Small intestine (tissue), 7 donors: ENCODE results near the gene SPTBN5. TPM values are rescaled to one million over a fixed set of nuclear protein-coding genes. Genes with fewer than 3 reads are reported as not detected.

Source experiments
- DNase-seq, 2 donors: peaks; one replicate each; pipeline versions ENCODE4 v3.0.0 to v3.0.0-alpha.2; 2013
- FAIRE-seq: peaks from 2 replicates; lab custom pipeline; 2012; peaks lifted over from hg19 to GRCh38; lab: Jason Lieb, UNC
- H3K27ac ChIP-seq, 3 donors: one replicate each; pipeline ENCODE4 v1.5.1; 2013; ENCODE audit warnings: low read length in 2 of 3, mild to moderate bottlenecking in 2 of 3, control low read depth in 1 of 3, inconsistent platforms in 1 of 3, low read depth in 1 of 3, moderate library complexity in 1 of 3
- H3K27me3 ChIP-seq, 3 donors: one replicate each; pipeline ENCODE4 v1.6.1; 2013; ENCODE audit warnings: low read length in 3 of 3, inconsistent platforms in 1 of 3; ENCODE audit not compliant: control insufficient read depth in 3 of 3, insufficient read depth in 3 of 3
- H3K36me3 ChIP-seq, 3 donors: one replicate each; pipeline ENCODE4 v1.6.1; 2013; ENCODE audit warnings: low read length in 3 of 3, inconsistent platforms in 1 of 3, low read depth in 1 of 3, mild to moderate bottlenecking in 1 of 3, moderate library complexity in 1 of 3; ENCODE audit not compliant: control insufficient read depth in 3 of 3, insufficient read depth in 2 of 3
- H3K4me1 ChIP-seq, 3 donors: one replicate each; pipeline ENCODE4 v1.6.1; 2013; ENCODE audit warnings: low read length in 2 of 3, inconsistent platforms in 1 of 3, low read depth in 1 of 3, mild to moderate bottlenecking in 1 of 3, moderate library complexity in 1 of 3; ENCODE audit not compliant: control insufficient read depth in 3 of 3, insufficient read depth in 2 of 3
- H3K4me3 ChIP-seq, 3 donors: one replicate each; pipeline ENCODE4 v1.5.1; 2013; ENCODE audit warnings: low read length in 3 of 3, control low read depth in 1 of 3, inconsistent platforms in 1 of 3, low read depth in 1 of 3, mild to moderate bottlenecking in 1 of 3, moderate library complexity in 1 of 3
- H3K9me3 ChIP-seq, 2 donors: one replicate each; pipeline ENCODE4 v1.6.1; 2013; ENCODE audit warnings: low read depth in 1 of 2, low read length in 1 of 2; ENCODE audit not compliant: control insufficient read depth in 2 of 2, insufficient read depth in 1 of 2
- WGBS, 3 donors: extraction: QIAGEN DNeasy Blood & Tissue Kit; methylation state at CpG; one replicate each; pipeline ENCODE4 v1.1.7; 2013; 5-methylcytosine and 5-hydroxymethylcytosine counted together
- polyA plus RNA-seq, 4 donors: library from polyadenylated mRNA; stranded (reverse) in 3 of 4; unstranded in 1 of 4; fragments of 200-250 nt in 3 of 4; fragments of 120-200 nt in 1 of 4; gene quantifications; one replicate each; pipeline versions ENCODE4 v1.2.1 to v1.2.3, GENCODE V29; 2013
- donor health status: healthy with polysubstance abuse.
- donor health status: control.
- donor health status: control.
- donor health status: Bipolar disorder and iron deficiency.
- donor health status: healthy.

Gene SPTBN5
- polyA plus RNA-seq, 4 donors: 0.45 to 1.6 (median 0.57) TPM

DNA sequence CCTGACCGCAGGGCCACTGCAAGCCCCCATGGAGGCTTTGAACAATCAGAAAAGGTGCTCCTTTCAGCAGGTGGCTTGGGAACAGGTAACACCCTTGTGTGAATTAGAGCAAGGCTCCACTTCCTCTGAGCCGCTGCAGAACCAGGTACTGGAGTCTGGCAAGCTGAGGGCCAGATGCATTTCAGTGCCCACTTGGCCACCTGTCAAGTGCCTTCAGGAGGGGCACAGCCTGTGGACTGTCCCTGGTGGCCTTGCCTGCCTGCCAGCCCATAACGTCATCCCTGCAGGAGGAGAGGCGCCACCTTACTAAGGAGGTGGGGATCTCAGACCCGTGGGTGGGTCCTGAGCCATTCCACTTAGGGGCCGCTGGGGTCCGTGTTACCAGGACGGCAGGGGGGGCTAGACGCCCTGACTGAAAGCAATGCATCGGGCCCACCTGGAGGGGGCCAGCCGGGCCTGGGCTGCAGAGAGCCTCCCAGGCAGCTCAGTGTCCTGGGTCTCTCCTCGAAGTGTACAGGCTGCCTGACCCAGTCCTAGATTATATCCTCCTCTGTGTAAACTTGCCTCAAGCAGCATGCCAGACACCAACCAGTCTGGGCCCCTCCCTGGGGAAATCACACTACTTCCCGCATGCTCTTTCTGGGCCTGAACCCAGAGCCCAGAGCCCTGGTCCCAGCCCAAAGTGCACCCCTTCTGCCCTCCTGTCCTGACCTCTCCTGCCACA, 16.1 kb downstream of the SPTBN5 start:
- Histone ChIP-seq H3K4me1 (peaks cover 0 to 5% (median 3%) of the 10 kb centered on the region in 3 donors), H3K27me3 (peaks cover 0 to 16% (median 0%) of the 10 kb centered on the region in 3 donors), H3K4me3 (no peak overlapping the region), H3K9me3 (no peaks in the 10 kb centered on the region), H3K36me3 (peaks cover 0 to under 1% (median 0%) of the 10 kb centered on the region in 3 donors), H3K27ac (no peak overlapping the region)
- no peak for DNase-seq
- FAIRE-seq: no peak
- WGBS, 3 donors: 82 to 89% (median 87%) methylated on average over 13 of the region's 13 CpGs

DNA sequence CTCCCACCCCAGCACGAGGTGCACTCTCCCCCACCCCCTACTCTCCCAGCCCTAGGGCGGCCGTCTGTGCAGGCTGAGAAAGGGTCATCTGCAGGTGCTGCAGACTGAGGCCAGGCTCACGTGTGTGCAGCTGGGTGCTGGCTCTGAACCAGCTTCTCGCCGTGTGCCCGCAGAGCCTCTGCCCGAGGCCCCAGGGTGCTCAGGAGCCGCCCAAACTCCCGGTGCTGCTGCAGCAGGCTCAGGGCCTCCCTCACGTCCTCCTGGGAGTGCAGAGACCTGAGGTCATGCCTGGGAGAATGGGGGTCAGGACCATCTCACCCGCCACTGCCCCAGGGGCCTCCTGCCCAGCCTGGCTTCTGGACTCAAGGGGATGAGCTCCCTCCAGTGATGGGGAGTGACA, 17.2 kb downstream of the SPTBN5 start:
- FAIRE-seq (no peak), DNase-seq (no peak)
- H3K4me1 ChIP-seq: no peaks in the 10 kb centered on the region
- no peaks in the 10 kb centered on the region for H3K36me3 ChIP-seq
- 20 to 60% (median 45%) methylated on average over 10 to 12 of the region's 12 CpGs for WGBS, 3 donors
- no peak overlapping the region for H3K27ac ChIP-seq
- H3K4me3 ChIP-seq: no peak overlapping the region
- H3K27me3 ChIP-seq: peaks cover 0 to 10% (median 0%) of the 10 kb centered on the region in 3 donors
- no peaks in the 10 kb centered on the region for H3K9me3 ChIP-seq

DNA sequence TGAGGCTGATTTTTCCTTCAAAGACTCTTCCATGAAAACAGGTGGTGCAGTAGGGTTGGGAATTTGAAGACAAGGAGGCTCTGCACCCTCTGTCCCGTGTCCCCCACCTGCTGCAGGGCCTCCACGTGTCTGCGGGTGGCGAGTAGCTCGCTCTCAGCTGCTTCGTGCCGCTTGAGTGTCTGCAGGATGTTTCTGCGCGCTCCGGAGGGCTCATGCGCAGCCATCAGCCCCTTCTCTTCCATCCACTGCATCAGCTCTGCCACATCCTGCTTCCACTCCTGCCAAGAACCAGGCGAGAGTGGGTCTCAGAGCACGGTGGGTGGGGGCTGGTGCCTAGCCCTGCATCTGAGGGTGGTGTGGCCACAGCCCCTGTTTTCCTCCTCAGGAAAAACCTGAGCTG, 17.8 kb downstream of the SPTBN5 start:
- Histone ChIP-seq H3K4me1 (no peaks in the 10 kb centered on the region), H3K4me3 (no peak overlapping the region), H3K9me3 (no peaks in the 10 kb centered on the region), H3K27ac (no peak overlapping the region), H3K27me3 (peaks cover 0 to 4% (median 0%) of the 10 kb centered on the region in 3 donors), H3K36me3 (no peaks in the 10 kb centered on the region)
- DNase-seq: no peak
- 79 to 93% (median 85%) methylated on average over 11 to 13 of the region's 13 CpGs for WGBS, 3 donors
- no peak for FAIRE-seq

DNA sequence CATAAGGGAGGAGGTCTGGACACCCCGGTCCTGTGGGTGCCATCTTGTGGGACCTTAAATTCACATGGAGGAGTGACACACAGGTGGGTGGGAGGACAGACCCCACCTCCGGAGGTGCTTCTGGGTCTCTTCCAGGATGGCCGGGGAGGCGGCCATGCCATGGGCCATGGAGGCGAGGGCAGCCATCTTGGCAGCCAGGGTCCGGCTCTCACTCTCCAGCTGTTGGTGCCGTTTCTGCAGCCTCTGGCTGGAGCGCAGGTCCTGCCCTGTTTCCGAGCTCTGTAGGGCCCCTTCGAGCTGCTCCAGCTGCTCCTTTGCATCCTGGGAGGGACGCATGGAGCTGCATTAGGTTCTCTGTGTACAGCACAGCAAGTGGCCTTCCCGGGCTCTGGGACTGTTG, 19.1 kb downstream of the SPTBN5 start:
- no peak for DNase-seq
- no peak for FAIRE-seq
- no peak overlapping the region for H3K4me3 ChIP-seq
- no peaks in the 10 kb centered on the region for H3K4me1 ChIP-seq
- 82 to 98% (median 89%) methylated on average over 9 to 12 of the region's 12 CpGs for WGBS, 3 donors
- H3K9me3 ChIP-seq: no peaks in the 10 kb centered on the region
- H3K27ac ChIP-seq: no peak overlapping the region
- no peaks in the 10 kb centered on the region for H3K27me3 ChIP-seq
- H3K36me3 ChIP-seq: no peaks in the 10 kb centered on the region

DNA sequence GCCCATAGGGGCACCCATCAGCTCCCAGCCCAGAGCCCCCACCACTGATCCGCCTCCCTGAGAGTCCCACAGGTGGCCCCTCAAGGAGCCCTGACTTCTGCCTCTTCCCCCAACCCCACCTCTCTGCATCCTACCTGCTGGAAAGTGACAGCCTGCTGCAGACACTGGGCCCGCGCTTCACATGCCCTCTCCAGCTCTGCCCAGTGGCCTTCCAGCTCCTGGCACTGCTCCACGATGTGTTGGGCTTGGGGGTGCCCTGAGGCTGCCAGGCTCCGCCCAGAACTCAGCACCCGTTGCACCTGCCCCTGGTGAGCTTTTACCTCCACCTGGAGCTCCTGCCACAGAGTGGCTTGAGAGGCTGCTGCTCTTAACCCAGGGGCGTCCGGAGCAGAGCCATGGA, 20.1 kb downstream of the SPTBN5 start:
- FAIRE-seq: no peak
- H3K36me3 ChIP-seq: no peaks in the 10 kb centered on the region

DNA sequence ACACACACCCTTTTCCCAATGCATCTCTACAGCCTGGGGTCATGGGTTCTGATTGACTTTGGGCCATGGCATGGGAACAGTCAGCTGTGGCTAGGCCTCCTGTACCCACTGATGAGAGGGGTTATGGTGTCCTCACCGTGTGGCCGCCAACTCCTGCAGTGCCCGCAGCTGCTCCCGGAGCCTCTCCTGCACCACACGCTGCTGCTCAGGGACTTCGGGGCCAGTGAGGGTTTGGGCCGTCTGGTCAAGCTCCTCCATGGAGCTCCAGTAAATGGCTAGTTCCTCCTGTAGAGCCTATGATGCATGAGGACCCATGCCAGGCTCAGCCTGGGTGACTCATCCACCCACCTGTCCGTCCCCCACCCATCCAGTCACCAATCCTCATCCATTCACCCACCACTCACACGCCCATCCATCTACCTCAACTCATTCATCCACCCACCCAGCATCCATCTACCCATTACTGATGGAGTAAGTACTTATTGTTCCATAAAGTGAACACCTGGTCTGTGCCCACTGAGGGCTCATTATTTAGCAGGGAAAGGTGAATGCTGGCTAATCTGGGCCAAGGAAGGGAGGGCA, 21.6 kb downstream of the SPTBN5 start:
- DNase-seq: no peak
- Histone ChIP-seq H3K9me3 (no peaks in the 10 kb centered on the region), H3K4me1 (no peaks in the 10 kb centered on the region), H3K27me3 (no peaks in the 10 kb centered on the region), H3K36me3 (no peaks in the 10 kb centered on the region), H3K4me3 (no peak overlapping the region), H3K27ac (no peak overlapping the region)
- no peak for FAIRE-seq
- whole genome bisulfite sequencing, 3 donors: 87 to 95% (median 93%) methylated on average over 9 of the region's 9 CpGs

More for the DNA sequence above, 20.1 kb downstream of the SPTBN5 start:
- Histone ChIP-seq H3K27ac (no peak overlapping the region), H3K4me3 (no peak overlapping the region), H3K27me3 (no peaks in the 10 kb centered on the region), H3K9me3 (no peaks in the 10 kb centered on the region), H3K4me1 (no peaks in the 10 kb centered on the region)
- WGBS, 3 donors: 31 to 70% (median 34%) methylated on average over 8 of the region's 8 CpGs
- DNase-seq: no peak

DNA sequence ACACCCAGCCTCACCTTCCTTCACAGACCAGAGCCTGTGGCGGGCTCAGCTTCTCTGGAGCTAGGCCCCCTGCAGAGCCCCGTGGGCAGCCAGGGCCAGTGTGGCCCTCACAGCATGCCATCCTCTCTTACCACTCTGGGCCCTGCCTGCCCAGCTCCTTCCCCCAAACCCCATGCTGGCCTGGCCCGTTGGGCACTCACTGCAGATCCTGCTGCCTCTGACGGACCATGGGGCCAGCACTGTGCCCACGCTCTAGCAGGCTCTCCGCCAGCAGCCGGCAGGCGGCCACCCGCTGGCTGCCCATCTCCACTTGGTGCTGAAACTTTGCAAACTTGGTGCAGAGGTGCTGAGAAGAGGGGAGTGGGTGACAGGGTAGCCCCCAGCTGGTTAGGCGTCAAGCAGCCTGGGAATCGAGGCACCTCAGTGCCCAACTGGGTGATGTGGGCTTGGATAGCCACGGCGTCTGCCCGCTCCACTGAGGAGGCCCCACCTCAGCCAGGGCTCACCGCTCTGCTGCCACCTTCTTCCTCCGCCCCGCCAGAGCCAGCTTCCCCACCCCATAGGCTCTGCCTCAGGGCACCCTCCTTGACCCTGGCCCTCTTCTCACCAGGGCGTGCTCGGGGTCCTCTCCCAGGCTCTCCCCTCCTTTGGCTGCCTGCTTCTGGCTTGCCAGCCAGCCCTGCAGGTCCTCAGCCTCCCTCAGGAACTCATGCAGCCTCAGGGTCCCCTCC, 22.5 kb downstream of the SPTBN5 start:
- FAIRE-seq: no peak
- H3K9me3 ChIP-seq: no peaks in the 10 kb centered on the region
- no peak overlapping the region for H3K4me3 ChIP-seq
- no peak overlapping the region for H3K27ac ChIP-seq
- no peak for DNase-seq
- no peaks in the 10 kb centered on the region for H3K27me3 ChIP-seq
- WGBS, 3 donors: 91 to 93% (median 92%) methylated on average over 14 to 19 of the region's 19 CpGs
- H3K36me3 ChIP-seq: no peaks in the 10 kb centered on the region
- peaks cover 0 to 3% (median 0%) of the 10 kb centered on the region in 3 donors for H3K4me1 ChIP-seq

DNA sequence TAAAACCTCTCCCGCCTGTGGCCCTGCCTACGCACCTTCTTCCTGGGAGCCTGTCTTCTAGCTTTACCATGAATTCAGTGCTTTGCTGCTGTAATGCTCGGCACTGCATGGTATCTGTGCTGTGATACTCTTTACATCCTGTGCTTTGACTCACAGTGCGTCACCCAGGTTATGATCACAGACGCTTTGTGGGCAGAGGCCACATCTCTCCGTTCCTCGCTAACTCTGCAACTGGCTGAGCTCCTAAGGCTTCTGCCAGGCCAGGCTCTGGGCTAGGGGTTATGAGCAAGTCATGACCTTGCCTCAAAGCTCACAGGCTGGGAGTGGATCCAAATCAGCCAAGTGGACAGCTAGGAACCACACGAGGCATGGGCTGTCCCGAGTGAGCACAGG, 23.2 kb downstream of the SPTBN5 start:
- Histone ChIP-seq H3K36me3 (no peaks in the 10 kb centered on the region), H3K4me3 (no peak overlapping the region), H3K9me3 (no peaks in the 10 kb centered on the region), H3K4me1 (peaks cover 0 to 10% (median 0%) of the 10 kb centered on the region in 3 donors), H3K27me3 (no peaks in the 10 kb centered on the region), H3K27ac (no peak overlapping the region)
- WGBS, 3 donors: 71 to 79% (median 73%) methylated on average over 9 of the region's 9 CpGs
- no peak for FAIRE-seq
- DNase-seq: peak in 1 of 2 donors; percentile 29
